Aortic smooth muscle cell (primary cell): ENCODE results near the gene SP2. TPM values are rescaled to one million over a fixed set of nuclear protein-coding genes. Genes with fewer than 3 reads are reported as not detected.

Experiments
- total RNA-seq: library from RNA; depleted of rRNA; stranded (reverse); fragments of >200 nt; gene quantifications from 2 replicates; pipeline ENCODE4 v1.2.3, GENCODE V29; 2014

Gene SP2
- 0.40 and 1.6 TPM in 2 replicates for total RNA-seq

DNA sequence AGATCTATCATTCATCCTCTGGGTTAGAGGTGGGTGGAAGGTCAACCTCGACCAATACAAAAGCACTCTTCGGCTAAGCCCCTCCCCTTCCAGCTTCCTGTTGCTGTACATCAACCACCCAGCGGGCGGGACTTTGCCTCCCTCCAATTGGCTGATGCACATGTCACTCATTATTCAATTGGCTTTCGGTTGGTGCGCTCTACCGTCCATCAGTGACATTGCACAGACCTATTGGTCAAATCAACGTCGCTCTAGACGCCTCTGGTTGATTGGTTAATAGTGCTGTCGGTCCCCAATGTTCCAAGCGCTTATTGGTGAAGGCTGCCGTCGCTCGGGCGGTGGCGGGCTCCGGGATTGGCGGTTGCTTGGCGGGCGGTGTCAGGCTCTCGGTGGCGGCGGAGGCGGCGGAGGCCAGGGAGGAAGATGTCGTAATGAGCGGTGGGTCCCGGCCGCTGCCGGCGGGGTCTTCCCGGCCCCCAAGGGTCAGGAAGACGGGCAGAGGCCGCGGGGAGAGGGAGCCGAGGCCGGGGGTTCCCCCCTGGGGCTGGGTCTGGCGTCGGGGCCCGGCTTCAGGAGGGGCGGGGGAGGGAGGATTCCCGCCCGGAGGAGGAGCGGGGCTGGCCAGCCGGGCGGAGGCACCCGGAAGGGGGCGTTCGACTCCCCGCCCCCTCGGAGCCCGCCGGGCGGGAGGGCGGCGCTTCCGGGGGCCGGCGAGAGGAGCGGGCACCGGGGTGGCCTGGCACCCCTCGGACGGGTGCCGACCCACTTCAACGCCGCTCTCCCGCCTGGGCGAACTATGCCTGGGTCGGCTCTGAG lies at the start of gene SP2:
TSS of gene SP2 (plus strand) at position 381 of the 816 bp plus-strand sequence. CDS start at position 432, 51 bp downstream.

GRCh38 chr17:47850692-47851573 lies 45.1 kb upstream of the SP2 start, which contains the start of gene SP6:
Gene SP6, minus strand, starts transcription at chr17:47851163. Its CDS starts 2,734 bp downstream, at chr17:47848429.

GRCh38 chr17:47941246-47942095 lies 45.4 kb downstream of the SP2 start, which contains the start of gene PNPO:
Gene PNPO, plus strand, starts transcription at chr17:47941571. Its CDS starts 105 bp downstream, at chr17:47941676.

DNA sequence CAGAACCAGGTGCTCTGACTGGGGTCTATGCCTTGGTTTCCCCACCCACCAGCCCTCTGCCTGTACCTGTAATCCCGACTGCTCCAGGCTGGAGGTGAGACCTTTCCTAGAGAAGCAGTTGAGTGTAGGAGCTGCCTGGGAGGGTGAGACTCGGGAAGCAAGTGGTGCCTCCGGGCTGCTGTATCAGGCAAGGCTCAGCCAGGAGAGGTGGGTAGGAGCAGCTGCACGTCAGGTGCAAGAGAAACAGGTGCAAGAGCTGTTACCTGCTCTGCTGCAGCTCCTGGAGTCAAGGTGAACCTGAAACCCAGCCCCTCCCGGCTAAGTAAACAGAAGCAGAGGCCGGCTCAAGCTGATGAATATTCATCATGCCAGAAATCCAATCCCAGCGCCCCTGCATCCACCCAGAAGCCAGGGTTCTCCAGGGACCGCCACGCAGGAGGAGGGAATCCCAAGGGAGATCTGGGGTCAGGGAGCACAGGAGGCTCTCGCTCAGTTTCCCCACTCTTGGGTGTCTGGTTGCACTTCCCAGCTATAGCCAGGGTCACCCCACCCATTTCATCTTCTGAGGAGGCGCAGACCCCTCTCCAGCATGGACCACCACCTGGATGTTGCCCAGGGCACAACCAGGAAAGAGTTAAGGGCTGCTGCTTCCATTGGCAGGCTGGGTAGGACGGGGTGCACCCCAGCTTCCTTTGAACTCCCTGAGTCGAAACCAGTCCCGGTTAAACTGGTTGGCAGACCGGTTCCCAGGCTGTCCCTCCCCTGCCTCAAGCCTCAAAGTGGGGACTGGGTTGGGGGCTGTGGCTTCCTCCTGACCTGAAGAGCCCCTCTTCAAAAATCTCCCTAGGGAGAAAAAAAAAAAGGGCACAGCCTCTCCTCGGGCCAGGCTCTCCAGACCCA lies 61.8 kb downstream of the SP2 start, which contains the start of gene PRR15L:
TSS of gene PRR15L (minus strand) at position 293 of the 900 bp plus-strand sequence. CDS start 4,649 bp downstream, outside the sequence.

GRCh38 chr17:47970725-47971499 lies 74.9 kb downstream of the SP2 start, which contains the start of gene CDK5RAP3:
Gene CDK5RAP3, plus strand, starts transcription at chr17:47971113. Its CDS starts 34 bp downstream, at chr17:47971147.

Other genes starting within 250 kb of the SP2 start
- 259 and 268 TPM in 2 replicates for gene KPNB1, start 246.3 kb upstream of the SP2 start, total RNA-seq
- 6.5 and 9.6 TPM in 2 replicates for gene TBKBP1, start 202.1 kb upstream of the SP2 start, total RNA-seq
- not detected in 2 replicates for gene TBX21, start 163.0 kb upstream of the SP2 start, total RNA-seq
- 5.4 and 7.8 TPM in 2 replicates for gene OSBPL7, start 74.4 kb upstream of the SP2 start, total RNA-seq
- gene MRPL10, start 64.7 kb upstream of the SP2 start, total RNA-seq, result 12.7 and 13.1 TPM in 2 replicates
- 0.25 TPM in 1 of 2 replicates, not detected in the other for gene LRRC46, start 64.6 kb upstream of the SP2 start, total RNA-seq
- 40.4 and 43.1 TPM in 2 replicates for gene SCRN2, start 55.0 kb upstream of the SP2 start, total RNA-seq
- 0.12 and 0.13 TPM in 2 replicates for gene SP6, start 45.1 kb upstream of the SP2 start, total RNA-seq
- 26.2 and 28.1 TPM in 2 replicates for gene PNPO, start 45.3 kb downstream of the SP2 start, total RNA-seq
- not detected in 2 replicates for gene PRR15L, start 61.6 kb downstream of the SP2 start, total RNA-seq
- gene CDK5RAP3, start 74.9 kb downstream of the SP2 start, total RNA-seq, result 68.1 and 83.1 TPM in 2 replicates
- 147 and 185 TPM in 2 replicates for gene COPZ2, start 141.6 kb downstream of the SP2 start, total RNA-seq
- gene NFE2L1, start 152.1 kb downstream of the SP2 start, total RNA-seq, result 123 and 186 TPM in 2 replicates
- gene CBX1, start 205.2 kb downstream of the SP2 start, total RNA-seq, result 36.0 and 40.0 TPM in 2 replicates
- gene SNX11, start 211.5 kb downstream of the SP2 start, total RNA-seq, result 11.0 and 11.2 TPM in 2 replicates